GM18508 (cell line): ENCODE results near the gene FAM3D.
A peak's percentile ranks its signal among the peaks of the same experiment; 100 is the strongest.

Experiments
- ATAC-seq: cut with Tn5 transposase; IDR thresholded peaks from one replicate; pipeline ENCODE4 v1.9.1; 2021; ENCODE audit warnings: moderate number of reproducible peaks; ENCODE audit not compliant: insufficient read depth, unreplicated experiment

Gene FAM3D

DNA sequence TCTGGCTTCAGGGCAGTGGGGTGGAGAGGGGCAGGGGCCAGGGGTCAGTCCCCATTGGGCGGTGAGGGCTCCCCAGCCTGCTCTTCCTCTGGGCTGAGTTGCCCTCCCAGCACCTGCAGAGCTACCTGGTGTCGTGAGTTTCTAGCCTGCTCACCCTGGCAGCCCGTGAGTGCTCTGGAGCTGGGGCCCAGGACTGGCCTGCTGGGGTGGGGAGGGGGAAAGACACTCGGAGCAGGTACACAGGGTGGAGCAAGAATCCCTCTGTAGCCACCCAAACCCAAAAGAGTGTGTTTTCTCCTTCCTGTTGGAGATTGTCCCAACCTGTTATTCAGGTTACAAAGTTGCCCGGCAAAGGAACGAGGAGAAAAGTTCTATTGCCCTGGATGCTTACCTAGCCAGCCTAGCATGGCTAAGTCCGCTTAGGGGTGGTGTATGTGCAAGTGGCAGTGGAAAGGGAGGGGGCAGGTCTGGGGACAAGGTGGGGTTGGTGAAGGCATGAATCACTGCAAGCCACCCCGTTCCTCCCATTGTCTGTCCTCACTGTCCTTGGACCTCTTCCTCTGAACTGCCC, 8.9 kb downstream of the FAM3D start:
- ATAC-seq = no peak

DNA sequence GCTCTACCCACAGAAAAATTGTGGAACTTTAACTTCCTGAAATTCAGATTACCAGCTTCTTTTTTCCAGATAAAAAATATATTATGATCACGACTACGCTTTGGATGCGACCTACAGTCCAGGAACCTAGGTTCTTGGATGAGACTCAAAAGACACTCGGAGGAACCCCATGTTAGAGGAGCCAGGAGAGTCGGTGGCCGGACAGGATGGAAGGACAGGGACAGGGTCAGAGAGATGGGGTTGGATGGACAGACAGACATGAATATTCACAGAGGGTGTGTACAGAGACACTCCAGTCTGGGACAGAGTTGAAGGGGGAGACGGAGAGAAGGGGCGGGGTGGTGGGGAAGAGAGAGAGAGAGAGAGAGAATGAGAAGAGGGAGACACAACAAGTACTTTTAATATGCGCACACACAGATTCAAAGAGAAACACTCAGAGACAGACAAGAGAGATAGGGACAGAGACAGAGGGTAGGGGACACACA, 9.5 kb downstream of the FAM3D start:
- ATAC-seq = no peak

DNA sequence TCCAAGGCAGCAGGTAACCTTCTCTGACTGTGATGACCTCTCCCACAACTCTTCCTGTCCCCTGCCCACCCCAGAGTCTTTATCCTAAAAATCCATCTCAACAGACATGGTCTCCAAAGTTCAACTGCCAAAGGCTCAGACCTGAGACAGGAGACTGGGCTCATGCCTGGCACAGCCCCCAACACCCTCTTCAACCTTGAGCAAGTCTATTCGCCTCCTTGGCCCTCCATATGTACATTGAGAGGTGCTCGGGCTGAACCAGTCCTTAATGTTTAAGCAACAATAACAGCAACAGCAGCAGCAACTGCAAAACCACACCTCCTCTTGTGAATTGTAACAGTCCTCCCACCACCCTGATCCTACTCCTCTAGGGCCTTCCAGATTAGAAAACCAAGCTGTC, 9.9 kb downstream of the FAM3D start:
- ATAC-seq = no peak

DNA sequence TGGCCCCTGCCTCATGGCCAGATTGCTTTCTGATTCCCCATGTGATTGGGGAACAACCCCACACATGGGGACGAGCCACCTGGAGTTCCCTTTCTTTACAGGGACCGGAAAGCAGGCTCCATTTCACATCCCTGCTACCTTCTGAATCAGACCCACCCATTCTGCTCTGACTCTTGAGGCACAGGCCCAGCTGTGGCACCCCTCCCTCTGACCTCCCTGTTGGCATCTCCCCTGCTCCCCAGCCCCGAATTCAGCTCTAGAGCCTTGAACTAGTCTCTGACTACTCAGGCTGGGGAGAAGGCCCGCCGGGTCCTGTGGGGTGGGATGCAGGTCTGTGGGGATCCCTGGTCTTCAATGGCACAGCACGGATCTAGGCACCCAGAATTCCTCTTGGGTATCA, 12.1 kb downstream of the FAM3D start:
- ATAC-seq = no peak

DNA sequence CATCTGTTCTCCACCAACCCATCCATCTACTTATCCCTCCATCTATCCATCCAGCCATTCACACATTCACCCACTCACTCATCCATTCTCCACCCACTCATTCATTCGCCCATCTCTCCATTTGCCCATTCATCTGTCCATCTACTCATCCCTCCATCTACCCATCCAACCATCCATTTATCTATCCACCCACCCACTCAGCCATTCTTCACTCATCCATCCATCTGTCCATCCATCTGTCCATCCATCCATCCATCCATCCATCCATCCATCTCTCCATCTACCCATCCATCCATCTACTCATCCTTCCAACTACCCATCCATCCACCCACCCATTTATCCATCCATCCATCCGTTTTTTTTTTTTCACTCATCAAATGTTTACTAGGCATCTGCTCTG, 13.9 kb downstream of the FAM3D start:
- ATAC-seq = no peak

DNA sequence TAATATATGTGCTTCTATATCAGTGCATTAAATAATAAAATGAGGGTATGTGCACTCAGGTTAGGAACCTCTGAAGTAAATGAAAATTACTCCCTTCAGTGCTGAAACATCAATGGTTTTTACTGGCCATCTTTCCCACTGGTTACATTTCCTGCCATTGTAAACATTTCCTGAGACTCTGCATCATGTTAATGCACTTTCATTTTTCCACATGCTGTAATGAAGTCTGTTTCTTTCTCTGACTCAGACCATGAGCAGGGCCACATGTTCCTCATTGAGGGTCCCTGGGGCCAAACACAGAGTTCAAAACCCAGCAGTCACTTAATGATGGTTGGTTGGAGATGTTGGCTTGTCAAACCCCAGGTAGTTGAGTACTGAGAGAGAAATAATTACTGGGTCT, 15.3 kb downstream of the FAM3D start:
- no peak for ATAC-seq

DNA sequence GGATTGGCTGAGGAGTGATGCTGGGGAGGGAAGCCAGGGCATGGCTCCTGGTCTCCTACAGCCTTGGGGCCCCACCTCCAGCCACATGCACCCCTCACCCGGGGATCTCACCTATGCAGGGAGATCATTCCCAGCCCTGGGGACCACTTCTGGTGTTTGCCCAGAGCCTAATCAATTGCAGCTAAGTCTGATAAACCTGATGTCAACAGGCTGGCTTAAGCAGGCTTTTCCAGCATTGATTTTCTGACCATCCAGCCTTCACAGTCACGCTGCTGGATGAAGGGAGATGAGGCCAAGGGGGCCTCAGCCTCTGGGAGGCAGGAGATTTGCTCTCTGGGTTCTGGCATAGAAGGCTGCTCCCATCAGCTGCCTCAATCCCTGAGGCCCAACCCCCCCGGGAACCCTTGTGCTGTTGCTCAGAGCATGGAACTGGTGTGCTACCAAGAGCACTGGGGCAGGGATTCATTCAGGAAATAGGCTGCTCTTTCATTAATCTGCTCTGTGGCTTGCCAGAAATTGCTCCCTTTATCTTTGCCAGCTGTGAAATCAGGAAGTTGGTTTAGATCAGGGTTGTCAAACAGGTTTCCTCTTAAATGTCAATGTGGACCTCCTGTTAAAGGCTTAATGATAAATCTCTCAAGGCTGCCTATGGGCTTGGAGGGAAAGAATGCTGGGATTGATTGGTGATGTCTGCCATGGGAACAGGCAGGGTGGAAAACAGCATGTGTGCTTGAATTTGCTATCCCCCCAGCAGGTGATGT, 19.0 kb downstream of the FAM3D start:
- ATAC-seq = no peak

DNA sequence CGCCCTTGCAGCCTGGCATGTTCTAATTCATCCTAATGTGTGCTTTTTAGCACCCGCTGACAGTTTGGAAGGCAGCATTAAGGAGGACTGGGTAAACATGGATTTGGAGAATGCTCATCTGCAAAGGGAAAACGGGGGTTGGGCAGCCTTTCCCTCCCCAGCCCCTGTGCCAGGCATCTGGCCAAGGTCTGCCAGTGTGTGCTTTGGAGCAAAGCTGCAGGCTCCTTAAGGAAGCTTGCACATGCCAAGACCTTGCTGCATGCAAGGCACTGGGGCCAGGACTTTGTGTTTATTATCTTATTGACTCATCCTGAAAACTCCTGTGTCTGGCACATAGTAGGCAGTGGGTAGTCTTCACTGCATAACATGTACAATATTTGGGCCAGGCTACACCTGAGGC, 20.1 kb downstream of the FAM3D start:
- ATAC-seq = no peak

DNA sequence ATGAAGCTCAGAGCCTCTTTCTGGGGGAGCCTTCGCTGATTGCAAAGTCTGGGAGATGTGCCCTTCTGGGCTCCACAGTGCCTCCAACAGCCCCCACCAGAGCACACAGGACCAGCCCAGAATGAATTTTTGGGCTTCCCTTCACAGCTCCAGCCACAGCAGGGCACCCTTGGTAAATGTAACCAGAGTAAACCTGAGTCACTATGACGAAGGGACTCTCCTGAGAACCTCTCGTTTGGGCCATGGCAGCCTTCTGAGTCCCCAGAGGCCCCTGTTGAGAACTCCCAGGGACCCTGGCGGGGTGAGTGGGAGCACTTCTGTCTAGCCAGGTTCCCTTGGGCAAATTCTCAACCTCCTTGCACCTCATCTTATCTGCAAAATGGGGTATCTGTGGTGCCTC, 20.8 kb downstream of the FAM3D start:
- ATAC-seq = no peak

DNA sequence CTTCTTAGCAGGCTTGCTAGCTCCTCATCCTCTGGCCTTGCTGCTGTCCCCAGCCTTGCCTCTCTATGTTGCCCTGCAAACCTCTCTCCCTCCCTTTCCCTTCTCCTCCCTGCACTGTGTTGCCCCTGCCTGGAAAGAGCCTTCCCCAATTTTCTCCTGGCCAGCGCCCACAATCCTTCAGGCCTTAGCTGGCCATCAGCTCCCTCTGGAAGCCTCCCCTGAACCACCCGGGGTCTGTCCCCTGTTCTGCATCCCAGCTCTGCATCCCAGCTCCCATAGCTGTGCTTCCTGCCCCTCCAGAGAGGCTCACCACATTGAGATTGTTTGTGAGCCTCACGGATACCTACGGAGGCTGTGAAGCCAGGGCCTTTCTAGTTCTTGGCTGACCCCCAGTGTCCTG, 23.7 kb downstream of the FAM3D start:
- no peak for ATAC-seq

DNA sequence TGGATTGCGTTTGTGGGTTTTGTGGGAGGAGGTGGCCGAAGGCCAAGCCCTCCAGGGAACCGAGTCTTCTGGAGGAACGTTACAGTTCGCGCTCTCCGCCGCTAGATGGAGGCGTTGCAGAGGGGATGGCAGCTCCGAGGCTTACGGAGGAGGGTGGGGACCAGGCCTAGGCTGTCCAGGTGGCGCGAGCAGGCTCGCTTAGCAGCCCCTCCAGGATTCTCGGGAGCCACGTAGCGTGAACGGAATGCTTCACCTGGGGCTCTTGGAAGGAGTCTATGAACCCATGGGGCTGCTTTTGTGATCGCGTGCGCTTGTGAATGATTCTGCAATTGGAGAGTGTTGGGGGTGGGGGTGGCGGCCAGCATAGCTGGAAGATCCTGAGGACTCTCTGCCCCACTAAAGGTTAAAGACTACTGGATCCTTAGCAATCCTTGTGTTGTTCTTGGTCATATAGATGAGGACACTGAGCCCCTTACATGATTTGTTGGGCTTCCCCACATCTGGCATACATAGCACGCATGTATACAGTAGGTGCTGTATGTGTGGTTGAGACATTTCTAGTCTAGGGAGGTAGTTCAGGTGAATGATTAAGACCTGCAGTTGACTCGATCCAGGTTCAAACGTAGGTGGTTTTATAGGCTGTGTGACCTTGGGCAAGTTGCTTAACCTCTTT, 25.7 kb downstream of the FAM3D start:
- peak; percentile 82 for ATAC-seq

DNA sequence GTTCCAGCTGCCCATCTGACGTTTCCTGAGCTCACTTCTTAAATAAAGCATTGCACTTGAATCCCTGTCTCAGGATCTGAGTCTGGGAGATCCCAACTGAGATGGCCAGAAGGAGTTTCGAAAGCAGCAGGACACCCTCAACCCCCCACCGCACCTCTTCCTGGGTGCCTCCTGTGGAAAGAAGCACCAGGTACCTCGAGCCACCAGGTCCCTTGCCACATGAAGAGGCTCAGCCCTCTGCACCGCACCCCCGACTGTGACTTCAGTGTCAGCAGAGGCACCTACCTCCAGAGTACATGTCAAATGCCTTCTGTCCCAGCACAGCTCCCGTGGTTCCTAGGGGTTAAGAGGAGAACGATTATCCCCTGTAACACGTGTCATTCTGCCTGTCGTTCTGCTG, 26.7 kb downstream of the FAM3D start:
- ATAC-seq = no peak

DNA sequence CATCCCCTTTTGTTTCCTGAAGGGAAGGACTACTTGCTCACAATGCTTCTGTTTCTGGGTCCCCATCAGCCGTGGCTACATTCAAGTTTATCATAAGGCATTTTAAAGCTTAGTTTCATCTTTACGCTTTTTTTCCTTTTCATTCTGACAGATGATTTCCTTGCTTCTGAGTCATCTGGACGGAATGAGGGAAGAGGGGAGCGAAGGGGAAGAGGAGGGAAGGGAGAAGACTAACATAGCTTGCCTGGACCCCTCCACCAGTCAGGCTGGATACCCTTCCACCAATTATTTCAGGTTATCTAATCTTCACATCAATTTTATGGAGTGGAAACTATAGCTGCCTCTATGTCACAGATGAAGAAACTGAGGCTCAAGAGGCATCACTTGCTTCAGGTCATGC, 27.6 kb downstream of the FAM3D start:
- ATAC-seq = no peak

DNA sequence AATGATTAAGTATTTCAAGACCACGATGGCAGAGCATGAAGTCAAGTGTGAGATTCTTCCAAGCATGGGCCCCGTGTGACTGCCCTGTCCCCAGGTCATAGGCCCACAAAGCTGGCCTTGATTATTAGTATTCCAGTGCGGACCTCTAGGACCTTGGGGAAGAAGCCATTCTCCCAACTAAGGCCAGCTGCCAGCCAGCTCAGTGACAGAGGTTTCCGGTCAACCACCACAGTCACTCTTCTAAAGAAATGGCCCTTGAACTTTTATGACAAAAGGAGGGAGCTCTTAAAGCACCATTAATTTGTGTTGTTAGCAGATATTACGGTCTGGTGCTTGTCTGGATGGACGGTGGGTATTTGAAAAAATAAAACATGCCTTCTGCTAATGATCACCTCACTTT, 28.0 kb downstream of the FAM3D start:
- ATAC-seq = no peak

DNA sequence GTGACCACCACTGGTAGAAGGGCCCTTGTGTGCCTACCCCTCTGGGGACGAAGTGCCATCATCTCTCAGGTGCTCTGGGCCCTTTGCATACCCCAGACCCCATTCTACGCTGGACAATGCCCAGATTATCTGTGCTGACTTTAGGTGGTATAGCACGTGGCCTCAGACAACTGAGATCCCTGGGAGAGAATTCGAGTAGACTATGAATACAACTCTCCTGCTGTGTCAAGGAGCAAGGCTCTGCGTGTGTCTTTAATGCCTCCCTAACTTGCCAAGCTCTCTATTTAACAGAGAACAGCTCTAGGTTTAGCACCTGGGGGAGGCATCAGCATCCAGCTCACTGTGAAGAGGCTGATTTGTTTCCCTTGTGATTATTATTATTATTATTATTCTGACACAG, 29.1 kb downstream of the FAM3D start:
- ATAC-seq = no peak

DNA sequence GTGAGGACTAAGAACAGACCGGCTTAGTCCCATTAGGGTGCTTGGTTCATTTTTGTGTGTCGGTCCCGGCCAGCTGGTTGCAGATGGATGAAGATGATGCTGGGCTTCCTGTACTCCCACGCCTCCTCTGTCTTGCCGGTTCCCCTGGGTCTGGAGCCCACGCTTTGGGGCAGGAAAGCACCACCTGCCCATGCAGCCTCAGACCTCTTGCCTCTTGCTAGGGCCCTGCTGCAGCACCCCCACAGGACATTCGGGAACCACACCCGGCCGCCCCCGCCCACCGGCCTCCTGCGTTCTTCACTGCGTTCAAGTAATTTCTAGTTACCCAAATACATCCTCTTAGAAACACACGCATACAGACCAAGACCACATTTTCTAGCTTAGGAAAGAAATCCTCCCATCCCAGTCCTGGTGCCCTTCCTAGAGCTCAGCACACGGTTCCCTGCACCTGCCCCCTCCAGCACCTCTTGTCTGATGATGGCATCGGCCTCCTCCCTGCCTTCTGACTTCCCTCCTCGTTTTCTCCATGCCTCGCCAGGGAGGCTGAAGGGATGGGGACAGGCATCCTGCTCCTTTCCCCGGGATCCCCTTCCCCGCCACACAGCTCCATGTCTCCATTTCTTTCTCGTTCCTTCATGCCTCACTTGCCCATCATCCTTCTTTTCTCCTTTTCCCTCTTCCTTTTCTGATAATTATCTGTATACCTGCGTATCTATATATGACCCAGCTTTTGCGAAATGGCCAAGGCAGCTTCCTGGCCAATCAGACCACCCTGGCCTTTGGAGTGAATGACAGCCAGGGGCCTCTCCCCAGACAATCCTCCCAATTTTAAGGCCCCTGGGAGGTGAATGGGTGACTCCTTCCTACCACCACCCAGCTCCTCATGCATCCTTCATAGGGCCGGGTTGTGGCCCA, 30.9 kb downstream of the FAM3D start:
- no peak for ATAC-seq

DNA sequence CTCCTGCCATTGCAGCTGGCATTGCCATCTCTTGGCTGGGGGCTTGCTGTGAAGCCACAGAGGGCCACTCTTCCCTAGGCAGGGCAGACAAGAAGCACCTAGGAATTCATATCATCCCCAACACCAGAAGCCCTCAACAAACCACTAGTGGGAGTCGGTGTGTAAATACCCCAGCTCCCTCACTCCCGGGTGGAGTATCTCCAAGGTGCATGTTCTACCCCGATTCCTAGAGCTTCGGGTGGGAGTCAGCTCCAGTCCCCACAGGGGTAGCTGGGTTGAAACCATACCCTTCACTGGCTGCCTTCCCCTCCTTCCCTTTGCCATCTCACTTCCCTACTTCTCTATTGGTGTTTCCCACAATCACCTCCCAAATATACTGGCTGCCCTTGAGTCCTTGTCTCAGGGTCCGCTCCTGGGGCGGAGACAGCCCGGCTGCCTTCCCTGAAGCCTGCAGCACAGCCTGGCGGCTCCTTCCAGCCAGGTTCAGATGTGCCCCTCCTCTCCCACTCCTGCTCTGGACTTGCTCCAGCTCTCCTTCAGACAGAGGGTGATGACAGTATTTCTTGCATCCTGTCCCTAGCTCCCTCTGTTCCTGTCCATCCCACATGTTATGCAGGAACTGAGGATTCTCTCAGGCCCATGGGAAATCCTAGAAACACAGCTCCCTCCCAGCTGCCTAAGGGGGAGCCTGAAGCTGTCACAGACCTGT, 33.3 kb downstream of the FAM3D start:
- ATAC-seq = no peak

DNA sequence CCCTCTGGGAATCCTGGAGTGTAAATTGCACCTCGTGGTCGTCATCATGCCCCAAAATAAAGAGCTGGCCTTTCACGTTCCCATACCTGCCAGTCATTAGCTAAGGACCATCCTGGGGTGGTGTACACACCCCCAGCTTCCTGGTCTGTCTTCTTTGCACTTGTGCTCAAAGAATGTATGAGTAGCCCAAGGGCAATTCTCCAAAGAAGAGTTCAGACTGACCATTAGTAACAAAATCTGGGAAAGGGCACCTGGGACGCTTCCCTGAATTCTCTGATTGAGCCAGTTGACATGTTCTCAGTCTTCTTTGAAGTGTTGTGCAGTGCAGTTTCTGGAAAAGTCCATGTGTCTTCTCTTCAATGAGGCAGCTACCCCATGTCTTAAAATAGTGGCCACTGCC, 34.8 kb downstream of the FAM3D start:
- ATAC-seq = no peak

DNA sequence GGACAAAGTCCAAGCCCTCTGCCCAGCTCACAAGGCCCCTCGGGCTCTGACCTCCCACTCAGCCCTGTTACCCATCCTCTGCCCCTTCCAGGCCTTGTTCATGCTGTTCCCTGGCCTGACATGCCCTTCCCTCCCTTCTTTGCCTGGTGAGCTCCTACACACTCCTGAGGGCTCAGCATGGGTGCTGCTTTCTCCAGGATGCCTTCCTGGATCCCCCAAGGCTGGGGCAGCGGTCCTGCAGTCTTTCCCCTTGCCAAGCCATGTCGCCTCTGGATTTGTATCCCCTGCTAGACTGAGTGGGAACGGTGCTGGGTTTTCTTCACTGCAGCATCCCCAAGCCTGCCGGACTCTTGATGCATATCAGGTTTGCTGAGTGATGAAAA, 35.9 kb downstream of the FAM3D start:
- ATAC-seq = no peak

DNA sequence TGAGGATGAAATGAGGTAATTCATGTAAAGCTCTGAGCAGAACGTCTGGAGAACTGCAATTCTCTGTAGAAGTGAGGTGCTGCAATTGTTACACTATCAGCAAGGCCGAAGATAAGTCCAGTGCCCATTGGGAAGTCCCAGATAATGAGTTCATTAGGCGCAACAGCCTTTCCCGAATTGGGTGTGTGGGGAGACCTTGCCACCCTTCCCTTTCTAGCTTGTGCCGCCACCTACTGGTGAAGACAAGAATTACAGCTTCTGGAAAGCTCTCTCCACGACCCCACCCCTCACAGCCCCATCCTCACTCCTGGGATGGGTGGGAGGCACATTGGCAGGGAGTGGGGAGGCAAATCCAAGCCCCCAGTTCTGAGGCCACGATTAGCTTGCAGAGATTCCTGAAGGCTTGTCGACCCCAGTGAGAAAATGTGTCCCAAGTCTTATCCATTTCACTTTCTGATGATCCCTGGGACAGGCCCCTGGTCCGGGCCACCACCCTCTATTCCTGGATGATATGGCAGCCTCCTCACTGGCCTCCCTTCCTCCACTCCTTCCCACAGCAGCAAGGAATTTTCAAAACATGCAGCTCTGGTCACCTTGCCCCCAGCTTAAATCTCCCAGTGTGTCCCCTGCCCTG, 36.4 kb downstream of the FAM3D start:
- no peak for ATAC-seq
